AG09309 (cell line): Measurements from ENCODE around the gene ADCY9.

Experiments used
- DNase-seq: peaks from one replicate; pipeline ENCODE4 v3.0.0-alpha.2; 2010; ENCODE audit warnings: low read depth
- H3K4me3 ChIP-seq: 2 replicates; pipeline ENCODE4 v1.5.1; 2011; ENCODE audit warnings: mild to moderate bottlenecking, low read depth, low read length, moderate library complexity; ENCODE audit not compliant: control insufficient read depth
- CTCF ChIP-seq: IDR thresholded peaks from 2 replicates; pipeline ENCODE4 v1.5.1; 2011; ENCODE audit warnings: mild to moderate bottlenecking, low read depth, low read length, inconsistent platforms; ENCODE audit not compliant: insufficient read depth, control insufficient read depth; ENCODE audit errors: missing control alignments

Gene ADCY9

GRCh38 chr16:4011940-4012629 is 104.2 kb downstream of the ADCY9 start:
- TF ChIP-seq CTCF, result no peak
- no peak for DNase-seq
- H3K4me3 ChIP-seq, result no peak overlapping the region

GRCh38 chr16:4011225-4011939 is 104.9 kb downstream of the ADCY9 start:
- DNase-seq, result no peak
- no peak overlapping the region for H3K4me3 ChIP-seq
- TF ChIP-seq CTCF, result no peak

- TF ChIP-seq CTCF, result no peak
- H3K4me3 ChIP-seq, result no peak overlapping the region
- DNase-seq, result no peak
These were observed 105.8 kb downstream of the ADCY9 start for GRCh38 chr16:4010225-4011158.

- no peak overlapping the region for H3K4me3 ChIP-seq
- no peak for DNase-seq
- TF ChIP-seq CTCF, result no peak
These were observed 107.1 kb downstream of the ADCY9 start for GRCh38 chr16:4009177-4009576.

- H3K4me3 ChIP-seq, result no peak overlapping the region
- no peak for DNase-seq
- TF ChIP-seq CTCF, result no peak
These were observed 108.1 kb downstream of the ADCY9 start for GRCh38 chr16:4008116-4008515.

- no peak for DNase-seq
- H3K4me3 ChIP-seq, result no peak overlapping the region
- TF ChIP-seq CTCF, result no peak
These were observed 109.7 kb downstream of the ADCY9 start for GRCh38 chr16:4006397-4006999.
